GM13976 (cell line): Measurements from ENCODE around the gene DDRGK1.

Experiments
- DNase-seq: peaks from one replicate; pipeline ENCODE4 v3.0.0; 2012; ENCODE audit warnings: low spot score
- CTCF ChIP-seq: IDR thresholded peaks from 2 replicates; pipeline ENCODE4 v1.5.1; 2012; ENCODE audit warnings: borderline replicate concordance, mild to moderate bottlenecking; ENCODE audit not compliant: insufficient read depth; ENCODE audit errors: extremely low read depth, missing control alignments, control extremely low read depth
- in situ Hi-C: fragments of 300-500 bp; cut with MboI; formaldehyde crosslinking; loops from one replicate; pipeline ENCODE4 v1.12.0; 2022; ENCODE audit warnings: low sequenced_read_pairs, mixed read lengths, inconsistent platforms; ENCODE audit not compliant: unreplicated experiment

Gene DDRGK1

GRCh38 chr20:3240776-3241363 is 36.4 kb upstream of the DDRGK1 start:
- no peak for TF ChIP-seq CTCF
- in situ Hi-C loops = no loop called here
- no peak for DNase-seq

DNA sequence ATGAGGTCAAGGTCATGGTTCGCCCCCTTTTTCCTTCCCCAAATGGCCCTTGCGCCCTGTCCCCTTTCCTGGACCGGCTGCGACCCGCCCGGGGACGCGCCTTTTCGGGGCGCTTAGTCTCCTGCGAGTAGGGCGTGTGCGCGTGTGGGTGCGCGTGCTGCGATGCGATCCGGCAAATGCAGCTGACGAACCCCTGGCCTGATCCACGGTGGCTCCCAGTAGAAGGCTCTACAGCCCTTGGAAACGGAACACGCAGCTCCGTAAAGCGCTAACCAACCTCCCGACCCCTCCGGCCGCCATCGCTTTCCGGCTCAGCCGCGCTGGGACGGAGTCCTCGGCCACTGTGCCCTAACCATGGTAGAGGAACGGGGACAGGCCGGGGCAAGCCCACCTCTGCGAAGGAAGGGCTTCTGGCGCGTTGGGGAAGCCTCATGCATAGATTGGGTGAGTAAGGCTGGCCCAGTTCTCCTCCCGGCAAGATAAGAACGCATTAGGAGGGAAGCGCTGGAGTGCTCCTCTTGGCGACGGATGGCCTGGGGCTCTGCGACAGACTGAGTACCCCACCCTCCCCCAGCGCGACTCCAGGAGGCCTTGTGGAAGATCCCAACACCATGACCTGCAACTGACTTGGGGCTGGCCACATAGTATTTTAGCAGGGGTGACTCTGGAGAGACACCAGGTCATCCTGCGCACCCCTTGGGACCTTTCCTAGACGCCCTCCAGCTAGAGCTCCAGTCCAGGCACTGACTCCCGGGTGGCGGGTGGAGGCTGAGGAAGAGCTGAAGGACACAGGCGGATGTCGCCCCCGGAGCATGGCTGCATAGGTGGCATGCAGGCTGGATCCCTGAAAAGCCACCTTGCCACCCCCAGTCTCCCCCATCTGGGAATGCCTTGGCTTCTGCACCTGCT is 35.6 kb upstream of the DDRGK1 start:
- in situ Hi-C loops = no loop called here
- no peak for DNase-seq

GRCh38 chr20:3239026-3239866 is 34.8 kb upstream of the DDRGK1 start, which contains the start of gene SLC4A11:
Gene SLC4A11 (minus strand): TSS chr20:3239190. CDS start chr20:3239137, 53 bp downstream.
- TF ChIP-seq CTCF = no peak
- in situ Hi-C loops = no loop called here
- peak; percentile 85 for DNase-seq

More for the DNA sequence above, 35.6 kb upstream of the DDRGK1 start:
- TF ChIP-seq CTCF = no peak

- peak; percentile 83 for DNase-seq
- TF ChIP-seq CTCF = no peak
- in situ Hi-C loops = no loop called here
These were observed 34.1 kb upstream of the DDRGK1 start for GRCh38 chr20:3238616-3239025.

DNA sequence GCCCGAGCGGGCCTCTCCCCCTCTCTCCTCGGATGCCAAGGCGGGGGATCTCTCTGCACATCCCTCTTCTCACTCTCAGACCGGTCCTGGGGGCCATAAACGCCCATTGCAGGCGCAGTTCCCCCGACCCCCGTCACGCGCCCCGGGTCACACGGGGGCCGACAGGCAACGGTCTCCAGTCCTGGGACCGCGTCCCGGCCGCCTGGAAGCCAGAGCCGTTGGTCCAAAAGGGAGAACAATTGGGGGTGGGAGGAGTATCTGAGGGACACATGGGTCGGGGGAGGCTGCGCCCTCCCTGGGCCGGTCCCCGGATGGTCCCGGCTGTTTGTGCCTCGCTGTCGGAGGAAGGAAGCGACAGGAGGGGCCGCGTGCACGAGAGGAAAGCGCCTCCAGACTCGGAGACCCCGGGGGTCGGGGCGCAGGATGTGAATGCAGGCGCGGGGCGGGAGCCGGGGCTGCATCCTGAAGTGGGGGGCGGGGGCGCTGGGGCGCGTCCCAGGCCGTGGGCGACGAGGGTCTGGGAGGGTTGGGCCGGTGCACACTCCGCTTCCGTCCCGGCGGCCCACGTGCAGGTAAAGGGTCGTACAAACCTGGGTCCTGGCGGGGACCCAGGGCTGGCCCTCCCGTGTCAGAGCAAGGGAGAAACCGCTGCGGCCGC is 33.6 kb upstream of the DDRGK1 start:
- TF ChIP-seq CTCF = no peak
- DNase-seq = no peak
- in situ Hi-C loops = no loop called here
